ENCODE measurements around the gene GDI2. TPM values are rescaled to one million over a fixed set of nuclear protein-coding genes. Genes with fewer than 3 reads are reported as not detected.
"Not testable (repeated sequence)": the region's sequence is repeated elsewhere in the genome, so short reads cannot be mapped to it uniquely, and the experiment has no call there.

Gene GDI2
- polyA plus RNA-seq (ENCODE audit: insufficient read length): 336 TPM
- long read RNA-seq, donor 1, transcript GDI2-203 (11 exons, 2,412 nt): major isoform, 57 of 92 reads
- long read RNA-seq, donor 1, partial matches to known transcripts: 34 of 92 reads
- long read RNA-seq, donor 1, other reads (novel, unspliced or antisense): 0 of 92 reads
- long read RNA-seq, donor 2, transcript GDI2-203 (11 exons, 2,412 nt): major isoform, 57 of 72 reads
- long read RNA-seq, donor 2, partial matches to known transcripts: 11 of 72 reads
- long read RNA-seq, donor 2, other reads (novel, unspliced or antisense): 0 of 72 reads
- long read RNA-seq, donor 3, transcript GDI2-203 (11 exons, 2,412 nt): major isoform, 57 of 70 reads
- long read RNA-seq, donor 3, partial matches to known transcripts: 8 of 70 reads
- long read RNA-seq, donor 3, other reads (novel, unspliced or antisense): 5 of 70 reads
- long read RNA-seq, donor 4, partial matches to known transcripts: 0 of 3 reads
- long read RNA-seq, donor 4, other reads (novel, unspliced or antisense): 0 of 3 reads
- long read RNA-seq, donor 5, transcript GDI2-203 (11 exons, 2,412 nt): major isoform, 95 of 111 reads
- long read RNA-seq, donor 5, partial matches to known transcripts: 13 of 111 reads
- long read RNA-seq, donor 5, other reads (novel, unspliced or antisense): 0 of 111 reads
- long read RNA-seq, donor 6, transcript GDI2-203 (11 exons, 2,412 nt): major isoform, 56 of 83 reads
- long read RNA-seq, donor 6, partial matches to known transcripts: 26 of 83 reads
- long read RNA-seq, donor 6, other reads (novel, unspliced or antisense): 0 of 83 reads
- long read RNA-seq, donor 7, transcript GDI2-203 (11 exons, 2,412 nt): major isoform, 95 of 131 reads
- long read RNA-seq, donor 7, partial matches to known transcripts: 34 of 131 reads
- long read RNA-seq, donor 7, other reads (novel, unspliced or antisense): 0 of 131 reads
- long read RNA-seq, donor 8, transcript GDI2-203 (11 exons, 2,412 nt): major isoform, 31 of 33 reads
- long read RNA-seq, donor 8, partial matches to known transcripts: 0 of 33 reads
- long read RNA-seq, donor 8, other reads (novel, unspliced or antisense): 0 of 33 reads

GRCh38 chr10:5813341-5814109 is at the start of gene GDI2:
Gene GDI2 (minus strand): TSS chr10:5813434. CDS start chr10:5813258, 176 bp downstream.
- DNase-seq: peak; percentile 98

GRCh38 chr10:5862360-5862961 is 49.2 kb upstream of the GDI2 start:
- no peak for DNase-seq

- no peak for DNase-seq
These were observed 46.8 kb upstream of the GDI2 start for GRCh38 chr10:5860066-5860465.

- DNase-seq: no peak
These were observed 45.6 kb upstream of the GDI2 start for GRCh38 chr10:5858811-5859210.

GRCh38 chr10:5856701-5857004 is 43.4 kb upstream of the GDI2 start:
- no peak for DNase-seq

GRCh38 chr10:5855979-5856700 is 42.9 kb upstream of the GDI2 start:
- DNase-seq: no peak

- DNase-seq: no peak
These were observed 40.9 kb upstream of the GDI2 start for GRCh38 chr10:5854131-5854475.

- not testable (repeated sequence) for DNase-seq
These were observed 33.4 kb upstream of the GDI2 start for GRCh38 chr10:5846667-5847066.

GRCh38 chr10:5844345-5845055 is 31.3 kb upstream of the GDI2 start:
- DNase-seq: no peak

GRCh38 chr10:5843686-5844344 is 30.6 kb upstream of the GDI2 start:
- no peak for DNase-seq

GRCh38 chr10:5841965-5842364 is 28.7 kb upstream of the GDI2 start:
- no peak for DNase-seq

- DNase-seq: peak; percentile 32
These were observed 27.4 kb upstream of the GDI2 start for GRCh38 chr10:5840314-5841307.

GRCh38 chr10:5836181-5836580 is 22.9 kb upstream of the GDI2 start:
- DNase-seq: not testable (repeated sequence)

GRCh38 chr10:5835446-5836095 is 22.3 kb upstream of the GDI2 start:
- DNase-seq: no peak

GRCh38 chr10:5833814-5834213 is 20.6 kb upstream of the GDI2 start:
- no peak for DNase-seq

- no peak for DNase-seq
These were observed 19.7 kb upstream of the GDI2 start for GRCh38 chr10:5832946-5833345.

- DNase-seq: no peak
These were observed 18.2 kb upstream of the GDI2 start for GRCh38 chr10:5831446-5831782.

All from left kidney (tissue), 8 donors.